ENCODE data around the gene SCCPDH. TPM values are rescaled to one million over a fixed set of nuclear protein-coding genes. Genes with fewer than 3 reads are reported as not detected.
A peak's percentile ranks its signal among the peaks of the same experiment; 100 is the strongest.

SCCPDH gene
- total RNA-seq, 1 experiment from 2014 or later, result 42.4 TPM

- no peak for DNase-seq (ENCODE audit: low read depth)
Observed at GRCh38 chr1:246750752-246751151, 26.5 kb downstream of the SCCPDH start.

GRCh38 chr1:246753670-246754535 lies 29.7 kb downstream of the SCCPDH start:
- DNase-seq (ENCODE audit: low read depth), result peak; percentile 49

- DNase-seq (ENCODE audit: low read depth), result no peak
Observed at GRCh38 chr1:246755419-246755818, 31.2 kb downstream of the SCCPDH start.

- DNase-seq (ENCODE audit: low read depth), result no peak
Observed at GRCh38 chr1:246760422-246761347, 36.5 kb downstream of the SCCPDH start.

- DNase-seq (ENCODE audit: low read depth), result no peak
Observed at GRCh38 chr1:246761396-246761795, 37.2 kb downstream of the SCCPDH start.

GRCh38 chr1:246765521-246765920 lies 41.3 kb downstream of the SCCPDH start:
- no peak for DNase-seq (ENCODE audit: low read depth)

- DNase-seq (ENCODE audit: low read depth), result no peak
Observed at GRCh38 chr1:246768403-246769020, 44.3 kb downstream of the SCCPDH start.

- peak; percentile 5 for DNase-seq (ENCODE audit: low read depth)
Observed at GRCh38 chr1:246769306-246769705, 45.1 kb downstream of the SCCPDH start.

- DNase-seq (ENCODE audit: low read depth), result no peak
Observed at GRCh38 chr1:246771366-246771765, 47.2 kb downstream of the SCCPDH start.

GRCh38 chr1:246772686-246773085 lies 48.5 kb downstream of the SCCPDH start:
- DNase-seq (ENCODE audit: low read depth), result no peak

GRCh38 chr1:246773213-246773641 lies 49.0 kb downstream of the SCCPDH start:
- no peak for DNase-seq (ENCODE audit: low read depth)

- no peak for DNase-seq (ENCODE audit: low read depth)
Observed at GRCh38 chr1:246775531-246776385, 51.5 kb downstream of the SCCPDH start.

GRCh38 chr1:246776923-246777322 lies 52.7 kb downstream of the SCCPDH start:
- no peak for DNase-seq (ENCODE audit: low read depth)

- no peak for DNase-seq (ENCODE audit: low read depth)
Observed at GRCh38 chr1:246778663-246779062, 54.5 kb downstream of the SCCPDH start.

GRCh38 chr1:246779561-246780175 lies 55.5 kb downstream of the SCCPDH start:
- no peak for DNase-seq (ENCODE audit: low read depth)

- no peak for DNase-seq (ENCODE audit: low read depth)
Observed at GRCh38 chr1:246780264-246780663, 56.1 kb downstream of the SCCPDH start.

- DNase-seq (ENCODE audit: low read depth), result no peak
Observed at GRCh38 chr1:246781212-246781611, 57.0 kb downstream of the SCCPDH start.

- peak; percentile 90 for DNase-seq (ENCODE audit: low read depth)
Observed at GRCh38 chr1:246782120-246782900, 58.1 kb downstream of the SCCPDH start.

GRCh38 chr1:246784621-246785493 lies 60.6 kb downstream of the SCCPDH start:
- peak; percentile 15 for DNase-seq (ENCODE audit: low read depth)

Measured in M059J (cell line).